Measurements from ENCODE around the gene MED13L. TPM values are rescaled to one million over a fixed set of nuclear protein-coding genes. Genes with fewer than 3 reads are reported as not detected.

Gene MED13L
- total RNA-seq, 1 donor from 2014 or later: 39.8 TPM

DNA sequence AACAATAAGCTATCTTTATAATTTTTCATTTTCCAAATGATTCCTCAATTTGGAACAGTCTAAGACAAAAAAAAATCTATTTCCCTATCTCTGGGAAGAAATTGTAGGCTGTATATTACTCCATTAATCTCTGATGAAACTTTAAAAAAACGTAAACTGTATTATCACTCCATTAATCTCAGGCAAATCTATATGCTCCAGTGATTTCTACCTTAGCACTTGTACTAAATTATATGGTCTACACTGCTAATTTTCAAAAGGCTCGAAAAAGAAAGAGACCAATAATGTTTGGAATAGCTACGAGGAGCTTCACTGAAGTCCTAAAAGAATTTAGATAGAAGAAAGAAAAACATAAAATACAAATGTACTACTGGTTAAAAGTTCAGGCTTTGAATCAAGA lies 19.7 kb downstream of the MED13L start:
- FAIRE-seq (no peak), DNase-seq (ENCODE audit: low read depth) (no peak)
- Histone ChIP-seq H3K4me3 (ENCODE audit: low read depth, low read length) (no peak overlapping the region), H3K36me3 (ENCODE audit: control insufficient read depth, insufficient read depth, low read length) (no peaks in the 10 kb centered on the region), H3K27me3 (ENCODE audit: control insufficient read depth, insufficient read depth, low read length) (no peaks in the 10 kb centered on the region)
- TF ChIP-seq, protein P1, sequence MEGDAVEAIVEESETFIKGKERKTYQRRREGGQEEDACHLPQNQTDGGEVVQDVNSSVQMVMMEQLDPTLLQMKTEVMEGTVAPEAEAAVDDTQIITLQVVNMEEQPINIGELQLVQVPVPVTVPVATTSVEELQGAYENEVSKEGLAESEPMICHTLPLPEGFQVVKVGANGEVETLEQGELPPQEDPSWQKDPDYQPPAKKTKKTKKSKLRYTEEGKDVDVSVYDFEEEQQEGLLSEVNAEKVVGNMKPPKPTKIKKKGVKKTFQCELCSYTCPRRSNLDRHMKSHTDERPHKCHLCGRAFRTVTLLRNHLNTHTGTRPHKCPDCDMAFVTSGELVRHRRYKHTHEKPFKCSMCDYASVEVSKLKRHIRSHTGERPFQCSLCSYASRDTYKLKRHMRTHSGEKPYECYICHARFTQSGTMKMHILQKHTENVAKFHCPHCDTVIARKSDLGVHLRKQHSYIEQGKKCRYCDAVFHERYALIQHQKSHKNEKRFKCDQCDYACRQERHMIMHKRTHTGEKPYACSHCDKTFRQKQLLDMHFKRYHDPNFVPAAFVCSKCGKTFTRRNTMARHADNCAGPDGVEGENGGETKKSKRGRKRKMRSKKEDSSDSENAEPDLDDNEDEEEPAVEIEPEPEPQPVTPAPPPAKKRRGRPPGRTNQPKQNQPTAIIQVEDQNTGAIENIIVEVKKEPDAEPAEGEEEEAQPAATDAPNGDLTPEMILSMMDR (IDR thresholded peaks at IDR 0.05; ENCODE audit: insufficient read depth, low read length, severe bottlenecking): no peak

DNA sequence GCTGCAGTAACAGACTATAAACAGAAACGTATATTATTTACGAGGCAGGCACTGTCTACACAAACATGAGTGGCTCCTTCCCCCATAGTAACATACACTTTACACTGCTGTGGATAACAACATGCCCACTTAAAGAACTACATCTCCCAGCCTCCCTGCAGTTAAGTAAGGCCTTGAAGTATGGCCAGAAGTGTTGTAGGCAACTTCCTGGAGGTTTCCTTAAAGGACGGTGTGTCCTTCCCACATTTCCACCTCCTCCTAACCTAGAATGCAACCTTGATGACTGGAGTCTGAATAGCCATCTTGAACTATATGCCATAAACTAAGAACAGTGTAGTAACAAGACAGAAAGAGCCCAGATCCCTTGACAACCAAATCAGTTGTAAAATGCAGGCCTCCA lies 20.3 kb downstream of the MED13L start:
- TF ChIP-seq, protein P1 (IDR thresholded peaks at IDR 0.05; ENCODE audit: insufficient read depth, low read length, severe bottlenecking): no peak
- DNase-seq (ENCODE audit: low read depth): no peak
- Histone ChIP-seq H3K27me3 (ENCODE audit: control insufficient read depth, insufficient read depth, low read length) (no peaks in the 10 kb centered on the region), H3K36me3 (ENCODE audit: control insufficient read depth, insufficient read depth, low read length) (no peaks in the 10 kb centered on the region), H3K4me3 (ENCODE audit: low read depth, low read length) (no peak overlapping the region)
- no peak for FAIRE-seq

DNA sequence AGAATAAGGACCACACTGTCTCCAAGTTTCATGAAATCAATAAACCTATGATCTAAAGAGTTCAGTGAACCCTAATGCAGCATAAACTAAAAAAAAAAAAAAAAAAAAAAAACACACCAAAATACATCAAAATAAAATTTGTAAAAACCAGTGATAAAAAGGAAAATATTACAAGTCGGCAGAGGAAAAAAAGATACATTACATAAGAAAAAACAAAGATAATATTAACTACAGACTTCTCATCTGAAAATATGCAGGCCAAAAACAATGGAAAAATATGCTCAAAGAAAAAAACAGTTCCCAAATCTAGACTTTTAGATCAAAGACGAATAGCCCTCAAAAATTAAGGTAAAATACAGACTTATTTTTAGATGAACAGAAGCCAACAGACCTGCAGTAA lies 27.6 kb downstream of the MED13L start:
- TF ChIP-seq, protein P1 (IDR thresholded peaks at IDR 0.05; ENCODE audit: insufficient read depth, low read length, severe bottlenecking): no peak
- no peaks in the 10 kb centered on the region for H3K36me3 ChIP-seq (ENCODE audit: control insufficient read depth, insufficient read depth, low read length)
- no peak overlapping the region for H3K4me3 ChIP-seq (ENCODE audit: low read depth, low read length)
- H3K27me3 ChIP-seq (ENCODE audit: control insufficient read depth, insufficient read depth, low read length): no peaks in the 10 kb centered on the region
- DNase-seq (ENCODE audit: low read depth) (no peak), FAIRE-seq (no peak)

DNA sequence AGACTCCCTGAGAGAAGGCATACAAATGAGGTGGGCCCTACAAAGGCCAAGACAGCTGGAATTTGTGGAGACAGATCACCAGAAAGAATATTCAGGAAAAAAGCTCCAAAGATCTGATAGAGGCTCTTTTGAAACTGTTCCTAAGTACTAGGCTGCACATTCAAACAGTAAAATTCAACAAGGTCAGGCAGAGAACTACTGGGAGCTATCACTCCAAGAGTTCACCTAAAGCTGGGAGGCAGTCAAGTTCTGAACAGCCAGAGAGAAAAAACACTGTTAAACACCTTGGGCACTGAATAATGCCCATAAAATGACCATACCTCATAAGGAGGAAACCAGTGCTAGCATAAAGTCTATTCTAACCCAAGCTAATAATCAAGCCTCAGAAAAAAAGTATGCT lies 28.6 kb downstream of the MED13L start:
- TF ChIP-seq, protein P1 (IDR thresholded peaks at IDR 0.05; ENCODE audit: insufficient read depth, low read length, severe bottlenecking): no peak
- no peak overlapping the region for H3K4me3 ChIP-seq (ENCODE audit: low read depth, low read length)
- no peaks in the 10 kb centered on the region for H3K36me3 ChIP-seq (ENCODE audit: control insufficient read depth, insufficient read depth, low read length)
- H3K27me3 ChIP-seq (ENCODE audit: control insufficient read depth, insufficient read depth, low read length): no peaks in the 10 kb centered on the region
- FAIRE-seq: no peak
- DNase-seq (ENCODE audit: low read depth): no peak

DNA sequence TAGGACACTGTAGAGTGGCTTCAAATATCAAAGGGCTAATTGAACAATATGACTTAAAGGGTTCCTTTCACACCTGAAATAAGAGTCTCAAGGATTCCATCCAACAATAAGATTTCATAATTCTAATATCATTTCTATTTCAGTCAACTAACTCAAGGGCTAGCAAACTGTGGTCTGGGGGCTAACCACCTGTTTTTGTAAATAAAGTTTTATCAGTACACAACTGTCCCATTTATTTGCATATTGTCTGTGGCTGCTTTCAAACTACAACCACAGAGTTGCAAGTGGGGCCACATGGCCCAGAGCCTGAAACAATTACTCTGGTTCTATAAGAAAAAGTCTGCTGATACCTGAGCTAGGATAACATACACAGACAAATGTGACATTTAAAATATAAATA lies 29.1 kb downstream of the MED13L start:
- TF ChIP-seq, protein P1 (IDR thresholded peaks at IDR 0.05; ENCODE audit: insufficient read depth, low read length, severe bottlenecking): no peak
- H3K4me3 ChIP-seq (ENCODE audit: low read depth, low read length): no peak overlapping the region
- no peaks in the 10 kb centered on the region for H3K36me3 ChIP-seq (ENCODE audit: control insufficient read depth, insufficient read depth, low read length)
- no peak for DNase-seq (ENCODE audit: low read depth)
- no peaks in the 10 kb centered on the region for H3K27me3 ChIP-seq (ENCODE audit: control insufficient read depth, insufficient read depth, low read length)
- no peak for FAIRE-seq

DNA sequence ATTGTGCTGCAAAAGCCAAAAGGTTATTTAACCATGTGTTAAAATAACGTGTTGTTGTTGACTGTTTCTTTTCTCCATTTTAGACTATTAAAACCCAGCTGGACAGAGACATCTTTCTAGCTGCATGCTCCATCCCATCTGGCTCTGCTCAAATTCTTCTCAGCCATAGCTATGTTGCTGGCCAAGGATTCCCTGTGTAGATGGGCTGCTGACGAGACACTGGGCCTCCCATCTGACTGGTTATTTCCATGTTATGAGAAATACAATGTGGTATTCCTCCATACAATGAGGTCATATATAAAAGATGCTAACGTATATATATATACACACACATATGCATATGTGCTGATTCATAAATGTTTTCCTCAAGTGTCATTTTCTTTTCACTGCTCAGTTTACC lies 30.1 kb downstream of the MED13L start:
- FAIRE-seq: no peak

More for the DNA sequence above, 30.1 kb downstream of the MED13L start:
- Histone ChIP-seq H3K36me3 (ENCODE audit: control insufficient read depth, insufficient read depth, low read length) (no peaks in the 10 kb centered on the region), H3K27me3 (ENCODE audit: control insufficient read depth, insufficient read depth, low read length) (no peaks in the 10 kb centered on the region), H3K4me3 (ENCODE audit: low read depth, low read length) (no peak overlapping the region)
- no peak for DNase-seq (ENCODE audit: low read depth)
- TF ChIP-seq, protein P1 (IDR thresholded peaks at IDR 0.05; ENCODE audit: insufficient read depth, low read length, severe bottlenecking): no peak

All from bronchial epithelial cell (primary cell).